GM12878 (cell line): ENCODE results near the gene ASIC5. TPM values are rescaled to one million over a fixed set of nuclear protein-coding genes. Genes with fewer than 3 reads are reported as not detected.

Experiments
- ATAC-seq: fragments of 200-7000 bp; cut with Tn5 transposase; 3 replicates; pipeline ENCODE4 v1.9.1; 2020; ENCODE audit warnings: mild to moderate bottlenecking, moderate library complexity
- BruUV-seq: library from RNA; stranded (reverse); fragments of 400-500 nt; replicated peaks from 2 replicates; lab custom pipeline; 2021; lab: Mats Ljungman, UMichigan
- CTCF ChIA-PET: fragments of 300-600 bp; sonication (Branson Sonifier 250); formaldehyde crosslinking; extraction: SDS; loops from one replicate; lab custom pipeline; 2021; ENCODE audit warnings: inconsistent platforms; lab: Yijun Ruan, JAX
- POLR2A ChIA-PET: fragments of 350-600 bp; formaldehyde crosslinking; extraction: SDS; loops from one replicate; lab custom pipeline; 2021; ENCODE audit warnings: inconsistent platforms; lab: Charles Lee
- RAD21 ChIA-PET: fragments of 300-600 bp; sonication (Branson Sonifier 250); formaldehyde crosslinking; loops from one replicate; lab custom pipeline; 2023; ENCODE audit warnings: antibody characterized with exemption; ENCODE audit not compliant: unreplicated experiment; lab: Charles Lee
- SMC1A ChIA-PET: fragments of 300-600 bp; sonication (Branson Sonifier 250); formaldehyde crosslinking; loops from one replicate; lab custom pipeline; 2023; ENCODE audit not compliant: unreplicated experiment, uncharacterized antibody; lab: Charles Lee
- DNase-seq: peaks from one replicate; pipeline ENCODE4 v3.0.0-alpha.2; 2011; ENCODE audit warnings: low read depth, low spot score
- FAIRE-seq: peaks from 3 replicates; lab custom pipeline; 2011; peaks lifted over from hg19 to GRCh38; lab: Jason Lieb, UNC
- H2AFZ ChIP-seq: 2 replicates; pipeline ENCODE4 v1.6.0; 2011; ENCODE audit warnings: low read depth, low read length, control low read depth; ENCODE audit not compliant: control insufficient read depth
- H3K27ac ChIP-seq: 2 replicates; pipeline ENCODE4 v1.5.1; 2011; ENCODE audit warnings: control low read depth; ENCODE audit not compliant: control insufficient read depth, insufficient read depth
- H3K27me3 ChIP-seq, 2 experiments: replicated peaks in 1 of 2; 2 replicates each; pipeline versions ENCODE4 v1.6.0 to v1.6.1; 2011; ENCODE audit warnings: low read length in 1 of 2; ENCODE audit not compliant: control insufficient read depth in 2 of 2, insufficient read depth in 2 of 2
- H3K36me3 ChIP-seq, 2 experiments: 2 replicates each; pipeline ENCODE4 v1.5.1; 2011; ENCODE audit warnings: low read length in 1 of 2; ENCODE audit not compliant: control insufficient read depth in 2 of 2, insufficient read depth in 2 of 2
- H3K4me1 ChIP-seq: 2 replicates; pipeline ENCODE4 v1.6.1; 2011; ENCODE audit warnings: mild to moderate bottlenecking, low read length, moderate library complexity, mixed read lengths; ENCODE audit not compliant: control insufficient read depth, insufficient read depth
- H3K4me2 ChIP-seq: 2 replicates; pipeline ENCODE4 v1.6.0; 2011; ENCODE audit warnings: control low read depth; ENCODE audit not compliant: control insufficient read depth, insufficient read depth
- H3K4me3 ChIP-seq: fragments of 200-600 bp; sonication (generic); 2 replicates; pipeline ENCODE4 v1.5.1; 2016
- H3K79me2 ChIP-seq: 2 replicates; pipeline ENCODE4 v1.6.0; 2011; ENCODE audit warnings: low read length; ENCODE audit not compliant: control insufficient read depth, insufficient read depth
- H3K9ac ChIP-seq: 2 replicates; pipeline ENCODE4 v1.8.0; 2011; ENCODE audit warnings: low read length, control low read depth, mixed read lengths; ENCODE audit not compliant: control insufficient read depth, insufficient read depth
- H3K9me3 ChIP-seq: replicated peaks from 3 replicates; pipeline ENCODE4 v1.5.1; 2011; ENCODE audit warnings: mild to moderate bottlenecking, low read length; ENCODE audit not compliant: control insufficient read depth, insufficient read depth
- H4K20me1 ChIP-seq: 2 replicates; pipeline ENCODE4 v1.6.0; 2011; ENCODE audit not compliant: control insufficient read depth, insufficient read depth
- BHLHE40 ChIP-seq, 2 experiments: fragments of 450-650 bp in 1 of 2; IDR thresholded peaks; 2 replicates each; pipeline ENCODE4 v1.6.1; 2011 to 2017; ENCODE audit warnings: low read depth in 2 of 2, borderline replicate concordance in 1 of 2, improper control_type of control experiment in 1 of 2, low read length in 1 of 2, mild to moderate bottlenecking in 1 of 2
- CHD2 ChIP-seq: IDR thresholded peaks from 2 replicates; pipeline ENCODE4 v1.6.1; 2011; ENCODE audit warnings: low read depth, low read length, improper control_type of control experiment, borderline replicate concordance
- CHD4 ChIP-seq: fragments of 200-600 bp; sonication (generic); IDR thresholded peaks from 2 replicates; pipeline ENCODE4 v1.6.1; 2016; ENCODE audit warnings: mild to moderate bottlenecking
- FOXM1 ChIP-seq: IDR thresholded peaks from 2 replicates; pipeline ENCODE4 v1.6.1; 2012; ENCODE audit warnings: low read depth, mild to moderate bottlenecking, inconsistent platforms, low read length, moderate library complexity
- HDAC6 ChIP-seq: fragments of 200-600 bp; sonication (generic); IDR thresholded peaks from one replicate; pipeline ENCODE4 v1.8.0; 2017; ENCODE audit warnings: antibody characterized with exemption; ENCODE audit not compliant: unreplicated experiment
- IKZF2 ChIP-seq, 2 experiments: fragments of 450-650 bp; IDR thresholded peaks; 2 replicates each; pipeline ENCODE4 v1.6.1; 2017; ENCODE audit warnings: mild to moderate bottlenecking in 2 of 2, moderate library complexity in 2 of 2
- MEF2B ChIP-seq: fragments of 450-650 bp; IDR thresholded peaks from 2 replicates; pipeline ENCODE4 v1.6.1; 2018; ENCODE audit warnings: mild to moderate bottlenecking, moderate library complexity; ENCODE audit not compliant: partially characterized antibody, poor library complexity, severe bottlenecking
- MTA2 ChIP-seq: fragments of 450-650 bp; IDR thresholded peaks from 2 replicates; pipeline ENCODE4 v1.6.1; 2016; ENCODE audit warnings: low read depth, mild to moderate bottlenecking, moderate library complexity
- NBN ChIP-seq: fragments of 450-650 bp; IDR thresholded peaks from 2 replicates; pipeline ENCODE4 v1.6.1; 2016
- NR2F1 ChIP-seq: fragments of 450-650 bp; conservative IDR thresholded peaks from 2 replicates; pipeline ENCODE4 v1.6.1; 2017; ENCODE audit warnings: mild to moderate bottlenecking
- POLR2AphosphoS5 ChIP-seq: IDR thresholded peaks from 2 replicates; pipeline ENCODE4 v1.6.1; 2011; ENCODE audit warnings: mild to moderate bottlenecking, low read length, inconsistent platforms
- RCOR1 ChIP-seq: conservative IDR thresholded peaks from 2 replicates; pipeline ENCODE4 v1.6.1; 2012; ENCODE audit warnings: low read depth, low read length, improper control_type of control experiment
- SMAD1 ChIP-seq: fragments of 450-650 bp; IDR thresholded peaks from 2 replicates; pipeline ENCODE4 v1.6.1; 2018; ENCODE audit warnings: mild to moderate bottlenecking, low read depth; ENCODE audit not compliant: partially characterized antibody
- WGBS: methylation state at CpG from one replicate; pipeline ENCODE4 v1.1.6; 2016; ENCODE audit warnings: low lambda C conversion rate; ENCODE audit not compliant: insufficient replicate concordance, insufficient coverage; ENCODE audit errors: missing lambda C conversion rate; 5-methylcytosine and 5-hydroxymethylcytosine counted together
- in situ Hi-C: fragments of 300-500 bp; cut with MboI; formaldehyde crosslinking; loops from 9 replicates; pipeline ENCODE4 v1.14.3; 2018; ENCODE audit warnings: mixed read lengths
- intact Hi-C: fragments of 100-400 bp; cut with micrococcal nuclease; formaldehyde crosslinking; loops from one replicate; pipeline ENCODE4 v1.14.2; 2022; ENCODE audit not compliant: unreplicated experiment
- polyA plus RNA-seq, 11 experiments: library from polyadenylated mRNA; depleted of rRNA in 4 of 11; unstranded in 6 of 11; stranded (reverse) in 5 of 11; fragments of >200 nt; fragmentation: Nextera tagmentation in 4 of 11; fragmentation: Illumina TruSeq in 1 of 11; extraction: Ambion mirVana in 4 of 11; extraction: Trizol in 1 of 11; gene quantifications; 1 replicate in 1 of 11; 2 replicates in 10 of 11; pipeline versions ENCODE4 v1.2.1 to v1.2.3, GENCODE V29; 2011 to 2016; ENCODE audit warnings: inconsistent platforms in 2 of 11, missing spikeins in 2 of 11, low read depth in 1 of 11
- total RNA-seq, 4 experiments: library from RNA; depleted of rRNA in 3 of 4; stranded (reverse); fragments of >200 nt in 3 of 4; fragmentation: Illumina TruSeq in 1 of 4; extraction: Trizol in 1 of 4; gene quantifications; 2 replicates each; pipeline versions ENCODE4 v1.2.1 to v1.2.3, GENCODE V29; 2013 to 2021
- TF ChIP-seq, protein P1 (sequence below): fragments of 450-650 bp; IDR thresholded peaks from 2 replicates; pipeline ENCODE4 v1.6.1; 2018; ENCODE audit warnings: mild to moderate bottlenecking, low read depth, moderate library complexity; ENCODE audit not compliant: partially characterized antibody
- TF ChIP-seq, protein P2 (sequence below): IDR thresholded peaks from 2 replicates; pipeline ENCODE4 v1.6.1; 2012; ENCODE audit warnings: low read depth, low read length, improper control_type of control experiment
- TF ChIP-seq, protein P3 (sequence below): fragments of 450-650 bp; IDR thresholded peaks from 2 replicates; pipeline ENCODE4 v1.6.1; 2016; ENCODE audit warnings: mild to moderate bottlenecking

ASIC5 gene
- total and polyA plus RNA-seq, 10 of the 15 experiments (the other 5 are each of a cell fraction or from before 2014, with no cell fraction given) = not detected

DNA sequence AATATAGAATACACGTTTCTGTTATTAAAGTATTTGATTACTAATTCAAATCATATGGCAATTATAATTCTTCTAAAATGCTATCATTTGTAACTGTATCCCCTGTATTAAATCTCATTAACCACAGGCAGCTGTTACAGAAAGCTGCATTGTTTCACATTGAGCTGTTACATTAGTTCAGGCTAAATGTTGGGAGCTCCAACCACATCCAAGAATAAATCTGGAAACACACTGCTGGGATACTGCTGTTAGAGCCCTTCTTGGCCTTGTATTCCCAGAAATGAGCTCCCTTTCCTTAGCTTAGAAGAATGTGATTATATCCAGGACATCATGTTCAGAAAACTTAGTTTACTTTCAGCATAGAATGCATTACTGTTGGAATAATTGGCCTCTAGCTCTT lies 59.1 kb downstream of the ASIC5 start:
- H4K20me1 ChIP-seq = no peaks in the 10 kb centered on the region
- no peak overlapping the region for H3K4me2 ChIP-seq
- DNase-seq = no peak
- RAD21 ChIA-PET = interaction anchor here (1.0 to 6.4 kb wide), 5 partner anchors 20 to 278 kb away, joined by 3 to 113 read pairs (median 3); partner anchors contain the start of gene CTSO
- WGBS = 0% methylated on average over 1 of the region's 1 CpG
- no peak for FAIRE-seq
- H3K36me3 ChIP-seq = no peaks in the 10 kb centered on the region
- H2AFZ ChIP-seq = no peak overlapping the region
- POLR2A ChIA-PET = no interaction called here
- CTCF ChIA-PET = interaction anchor here (0.8 to 6.4 kb wide), 5 partner anchors 10 to 440 kb away, joined by 3 to 186 read pairs (median 3); partner anchors contain the start of gene CTSO
- TF ChIP-seq BHLHE40 (IDR thresholded peaks at IDR 0.05; ENCODE audit: borderline replicate concordance in 1 of 2, low read depth in 2 of 2, low read length in 1 of 2) (no peak), RCOR1 (no peak), POLR2AphosphoS5 (no peak), HDAC6 (no peak), SMAD1 (no peak), CHD2 (no peak), FOXM1 (no peak), MTA2 (no peak), IKZF2 (IDR thresholded peaks at IDR 0.05) (no peak), MEF2B (no peak), NR2F1 (no peak), CHD4 (no peak), NBN (no peak)
- TF ChIP-seq, protein P1, sequence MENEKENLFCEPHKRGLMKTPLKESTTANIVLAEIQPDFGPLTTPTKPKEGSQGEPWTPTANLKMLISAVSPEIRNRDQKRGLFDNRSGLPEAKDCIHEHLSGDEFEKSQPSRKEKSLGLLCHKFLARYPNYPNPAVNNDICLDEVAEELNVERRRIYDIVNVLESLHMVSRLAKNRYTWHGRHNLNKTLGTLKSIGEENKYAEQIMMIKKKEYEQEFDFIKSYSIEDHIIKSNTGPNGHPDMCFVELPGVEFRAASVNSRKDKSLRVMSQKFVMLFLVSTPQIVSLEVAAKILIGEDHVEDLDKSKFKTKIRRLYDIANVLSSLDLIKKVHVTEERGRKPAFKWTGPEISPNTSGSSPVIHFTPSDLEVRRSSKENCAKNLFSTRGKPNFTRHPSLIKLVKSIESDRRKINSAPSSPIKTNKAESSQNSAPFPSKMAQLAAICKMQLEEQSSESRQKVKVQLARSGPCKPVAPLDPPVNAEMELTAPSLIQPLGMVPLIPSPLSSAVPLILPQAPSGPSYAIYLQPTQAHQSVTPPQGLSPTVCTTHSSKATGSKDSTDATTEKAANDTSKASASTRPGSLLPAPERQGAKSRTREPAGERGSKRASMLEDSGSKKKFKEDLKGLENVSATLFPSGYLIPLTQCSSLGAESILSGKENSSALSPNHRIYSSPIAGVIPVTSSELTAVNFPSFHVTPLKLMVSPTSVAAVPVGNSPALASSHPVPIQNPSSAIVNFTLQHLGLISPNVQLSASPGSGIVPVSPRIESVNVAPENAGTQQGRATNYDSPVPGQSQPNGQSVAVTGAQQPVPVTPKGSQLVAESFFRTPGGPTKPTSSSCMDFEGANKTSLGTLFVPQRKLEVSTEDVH = no peak
- TF ChIP-seq, protein P2, sequence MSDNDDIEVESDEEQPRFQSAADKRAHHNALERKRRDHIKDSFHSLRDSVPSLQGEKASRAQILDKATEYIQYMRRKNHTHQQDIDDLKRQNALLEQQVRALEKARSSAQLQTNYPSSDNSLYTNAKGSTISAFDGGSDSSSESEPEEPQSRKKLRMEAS = no peak
- TF ChIP-seq, protein P3, sequence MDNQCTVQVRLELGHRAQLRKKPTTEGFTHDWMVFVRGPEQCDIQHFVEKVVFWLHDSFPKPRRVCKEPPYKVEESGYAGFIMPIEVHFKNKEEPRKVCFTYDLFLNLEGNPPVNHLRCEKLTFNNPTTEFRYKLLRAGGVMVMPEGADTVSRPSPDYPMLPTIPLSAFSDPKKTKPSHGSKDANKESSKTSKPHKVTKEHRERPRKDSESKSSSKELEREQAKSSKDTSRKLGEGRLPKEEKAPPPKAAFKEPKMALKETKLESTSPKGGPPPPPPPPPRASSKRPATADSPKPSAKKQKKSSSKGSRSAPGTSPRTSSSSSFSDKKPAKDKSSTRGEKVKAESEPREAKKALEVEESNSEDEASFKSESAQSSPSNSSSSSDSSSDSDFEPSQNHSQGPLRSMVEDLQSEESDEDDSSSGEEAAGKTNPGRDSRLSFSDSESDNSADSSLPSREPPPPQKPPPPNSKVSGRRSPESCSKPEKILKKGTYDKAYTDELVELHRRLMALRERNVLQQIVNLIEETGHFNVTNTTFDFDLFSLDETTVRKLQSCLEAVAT = no peak
- no peak overlapping the region for H3K9ac ChIP-seq
- in situ Hi-C loops = loop anchor here (5.0 to 25.0 kb wide), 2 partner anchors 145 to 1155 kb away; partner anchors contain the start of genes CTSO and PDGFC
- SMC1A ChIA-PET = interaction anchor here (0.8 to 1.9 kb wide), 4 partner anchors 13 to 278 kb away, joined by 3 to 19 read pairs (median 3); partner anchors contain the start of gene CTSO
- H3K79me2 ChIP-seq = no peaks in the 10 kb centered on the region
- intact Hi-C loops = no loop called here
- H3K4me3 ChIP-seq = no peak overlapping the region
- no TSS peak for BruUV-seq
- ATAC-seq = no peak
- H3K4me1 ChIP-seq = no peaks in the 10 kb centered on the region
- no peaks in the 10 kb centered on the region for H3K9me3 ChIP-seq
- no peak overlapping the region for H3K27ac ChIP-seq
- no peaks in the 10 kb centered on the region for H3K27me3 ChIP-seq
